ENCODE data around the gene MECR. TPM values are rescaled to one million over a fixed set of nuclear protein-coding genes. Genes with fewer than 3 reads are reported as not detected.

The MECR gene
- total and polyA plus RNA-seq, 2 experiments from 2014 or later: 25.7 to 32.3 TPM

- TF ChIP-seq ZNF462 (CRISPR knock-in tag; IDR thresholded peaks at IDR 0.05) (no peak), NANOG (IDR thresholded peaks at IDR 0.05; ENCODE audit: borderline replicate concordance) (no peak)
Measured at GRCh38 chr1:29243871-29244200, 13.1 kb upstream of the MECR start (continued).

- Histone ChIP-seq H3K79me2 (replicated peaks; ENCODE audit: insufficient read depth) (peaks cover 10% of the 10 kb centered on the region; the same call in 1 of the 2 replicates), H4K20me1 (replicated peaks; ENCODE audit: insufficient read depth) (no peaks in the 10 kb centered on the region; the same call in 1 of the 2 replicates), H3K27ac (ENCODE audit: low read depth) (no peak overlapping the region), H3K4me3 (no peak overlapping the region), H3K4me2 (no peak overlapping the region), H2AFZ (no peak overlapping the region), H3K36me3 (ENCODE audit: insufficient read depth) (no peaks in the 10 kb centered on the region), H3F3A (replicated peaks; ENCODE audit: low read depth) (peaks cover 9% of the 10 kb centered on the region), H3K9me2 (ENCODE audit: insufficient read depth) (no peaks in the 10 kb centered on the region), H3K27me3 (ENCODE audit: insufficient read depth) (peaks cover 18% of the 10 kb centered on the region), H3K4me1 (ENCODE audit: insufficient read depth) (peaks cover 21% of the 10 kb centered on the region)
- H3K9me3 Mint-ChIP-seq: no peaks in the 10 kb centered on the region
- no peak overlapping the region for H3K4me3 Mint-ChIP-seq
- no peak for ATAC-seq
- no peaks in the 10 kb centered on the region for H3K36me3 Mint-ChIP-seq (ENCODE audit: low read depth)
- DNase-seq (ENCODE audit: low spot score): no peak
- peaks cover 33% of the 10 kb centered on the region for H3K4me1 Mint-ChIP-seq
- peaks cover 28% of the 10 kb centered on the region for H3K27me3 Mint-ChIP-seq (ENCODE audit: insufficient read depth, low read depth, poor library complexity)
- no peak overlapping the region for H3K27ac Mint-ChIP-seq
- no peak for TF ChIP-seq JUNB (IDR thresholded peaks at IDR 0.05; ENCODE audit: unreplicated experiment)
- no peak for TF ChIP-seq CREB1 (CRISPR knock-in tag; IDR thresholded peaks at IDR 0.05; ENCODE audit: low read depth)
- TF ChIP-seq NANOG (IDR thresholded peaks at IDR 0.05; ENCODE audit: borderline replicate concordance): no peak
- no peak for TF ChIP-seq POLR2AphosphoS5 (IDR thresholded peaks at IDR 0.05; ENCODE audit: low read depth)
- no peak for TF ChIP-seq CTCF (conservative IDR thresholded peaks at IDR 0.05; ENCODE audit: low read depth in 2 of 2)
- TF ChIP-seq ETS1 (IDR thresholded peaks at IDR 0.05): no peak
- no peak for TF ChIP-seq REST (IDR thresholded peaks at IDR 0.05; ENCODE audit: unreplicated experiment)
- no peak for TF ChIP-seq STAT1 (IDR thresholded peaks at IDR 0.05; ENCODE audit: unreplicated experiment)
- TF ChIP-seq ZNF114 (CRISPR knock-in tag; IDR thresholded peaks at IDR 0.05): no peak
- TF ChIP-seq EZH2 (IDR thresholded peaks at IDR 0.05; ENCODE audit: low read depth, unreplicated experiment): no peak
Measured at GRCh38 chr1:29243023-29243870, 12.5 kb upstream of the MECR start.
